SK-N-SH (cell line): ENCODE results near the gene OCA2. TPM values are rescaled to one million over a fixed set of nuclear protein-coding genes. Genes with fewer than 3 reads are reported as not detected.
"Not testable (repeated sequence)": the region's sequence is repeated elsewhere in the genome, so short reads cannot be mapped to it uniquely, and the experiment has no call there.

Experiments
- CTCF ChIA-PET: fragments of 300-600, 350-600 bp; formaldehyde crosslinking; extraction: SDS; loops from one replicate; lab custom pipeline; 2021; lab: Yijun Ruan, JAX
- POLR2A ChIA-PET: fragments of 350-600 bp; sonication (Branson Sonifier 250); formaldehyde crosslinking; extraction: SDS; loops from one replicate; lab custom pipeline; 2020; ENCODE audit warnings: antibody characterized with exemption, inconsistent platforms; lab: Yijun Ruan, JAX
- DNase-seq: peaks from one replicate; pipeline ENCODE4 v3.0.0; 2012
- H2AFZ ChIP-seq: fragments of 200-600 bp; sonication (generic); 2 replicates; pipeline ENCODE4 v1.8.1; 2016; ENCODE audit warnings: antibody characterized with exemption, mild to moderate bottlenecking, low read depth
- H3F3A ChIP-seq: fragments of 200-600 bp; sonication (generic); replicated peaks from 2 replicates; pipeline ENCODE3; 2016; ENCODE audit warnings: antibody characterized with exemption, mild to moderate bottlenecking; ENCODE audit not compliant: insufficient read depth
- H3K27ac ChIP-seq, 2 experiments: fragments of 200-500 bp in 1 of 2; fragments of 200-600 bp in 1 of 2; sonication (Bioruptor generic) in 1 of 2; sonication (generic), shearing (Covaris generic) in 1 of 2; 2 replicates each; pipeline versions ENCODE4 v1.5.1 to v1.6.1; 2014 to 2016; ENCODE audit warnings: low read depth in 2 of 2, inconsistent platforms in 1 of 2, low read length in 1 of 2, mild to moderate bottlenecking in 1 of 2, mixed read lengths in 1 of 2
- H3K27me3 ChIP-seq: fragments of 200-600 bp; sonication (generic), shearing (Covaris generic); 2 replicates; pipeline ENCODE4 v1.6.1; 2016; ENCODE audit warnings: mixed run types; ENCODE audit not compliant: insufficient read depth
- H3K36me3 ChIP-seq, 2 experiments: fragments of 200-500 bp in 1 of 2; fragments of 200-600 bp in 1 of 2; sonication (Bioruptor generic) in 1 of 2; sonication (generic) in 1 of 2; replicated peaks in 1 of 2; 2 replicates each; pipeline versions ENCODE3 to v1.5.1; 2014 to 2016; ENCODE audit warnings: low read length in 1 of 2, mild to moderate bottlenecking in 1 of 2; ENCODE audit not compliant: insufficient read depth in 2 of 2, control insufficient read depth in 1 of 2
- H3K4me1 ChIP-seq, 2 experiments: fragments of 200-500 bp in 1 of 2; fragments of 200-600 bp in 1 of 2; sonication (Bioruptor generic) in 1 of 2; sonication (generic), shearing (Covaris generic) in 1 of 2; 2 replicates each; pipeline versions ENCODE4 v1.5.1 to v1.6.1; 2014 to 2016; ENCODE audit warnings: low read depth in 1 of 2, low read length in 1 of 2, mixed run types in 1 of 2; ENCODE audit not compliant: insufficient read depth in 2 of 2, control insufficient read depth in 1 of 2
- H3K4me2 ChIP-seq: fragments of 200-600 bp; sonication (generic), shearing (Covaris generic); 2 replicates; pipeline ENCODE4 v1.6.1; 2017; ENCODE audit warnings: mixed run types
- H3K4me3 ChIP-seq, 2 experiments: fragments of 200-500 bp in 1 of 2; fragments of 200-600 bp in 1 of 2; sonication (Bioruptor generic) in 1 of 2; sonication (generic), shearing (Covaris generic) in 1 of 2; 2 replicates each; pipeline versions ENCODE4 v1.5.1 to v1.8.1; 2014 to 2016; ENCODE audit warnings: low read depth in 2 of 2, inconsistent platforms in 1 of 2, low read length in 1 of 2, mild to moderate bottlenecking in 1 of 2, mixed read lengths in 1 of 2, moderate library complexity in 1 of 2
- H3K79me2 ChIP-seq: fragments of 200-600 bp; sonication (generic); 2 replicates; pipeline ENCODE4 v1.8.1; 2017; ENCODE audit warnings: mild to moderate bottlenecking; ENCODE audit not compliant: insufficient read depth
- H3K9ac ChIP-seq: fragments of 200-600 bp; sonication (generic); 2 replicates; pipeline ENCODE4 v1.6.1; 2017; ENCODE audit warnings: mixed run types
- H3K9me2 ChIP-seq: fragments of 200-600 bp; sonication (generic); 2 replicates; pipeline ENCODE4 v1.6.1; 2017; ENCODE audit warnings: mixed run types
- H3K9me3 ChIP-seq: fragments of 200-600 bp; sonication (generic); 2 replicates; pipeline ENCODE4 v1.6.1; 2017; ENCODE audit warnings: mixed run types, mild to moderate bottlenecking, moderate library complexity
- H4K20me1 ChIP-seq: fragments of 200-600 bp; sonication (generic); 2 replicates; pipeline ENCODE4 v1.6.1; 2017; ENCODE audit warnings: mild to moderate bottlenecking, mixed run types; ENCODE audit not compliant: insufficient read depth
- CTCF ChIP-seq: fragments of 200-600 bp; sonication (generic); IDR thresholded peaks from 2 replicates; pipeline ENCODE4 v1.6.1; 2017; ENCODE audit warnings: antibody characterized with exemption, mild to moderate bottlenecking, moderate library complexity
- ELF1 ChIP-seq: IDR thresholded peaks from 2 replicates; pipeline ENCODE4 v1.4.0; 2012
- EP300 ChIP-seq, 2 experiments: IDR thresholded peaks; 2 replicates each; pipeline versions ENCODE4 v1.4.0 to v1.6.1; 2012; ENCODE audit warnings: borderline replicate concordance in 1 of 2, low read depth in 1 of 2, low read length in 1 of 2
- EZH2phosphoT487 ChIP-seq: fragments of 200-600 bp; sonication (generic); IDR thresholded peaks from 2 replicates; pipeline ENCODE4 v1.6.1; 2017; ENCODE audit warnings: low read depth, mixed run types, mild to moderate bottlenecking, antibody characterized with exemption, moderate library complexity, borderline replicate concordance
- FOSL2 ChIP-seq: IDR thresholded peaks from 2 replicates; pipeline ENCODE4 v1.4.0; 2012; ENCODE audit warnings: low read depth, mild to moderate bottlenecking, moderate library complexity, borderline replicate concordance
- GABPA ChIP-seq: IDR thresholded peaks from 2 replicates; pipeline ENCODE4 v1.4.0; 2012; ENCODE audit warnings: low read depth, mild to moderate bottlenecking
- GATA2 ChIP-seq: sonication (generic); formaldehyde crosslinking; IDR thresholded peaks from 2 replicates; pipeline ENCODE4 v1.5.0; 2020; ENCODE audit warnings: mild to moderate bottlenecking, missing genetic modification reagents
- IRF3 ChIP-seq: fragments of 150-350 bp; IDR thresholded peaks from 2 replicates; pipeline ENCODE4 v1.6.1; 2016; ENCODE audit warnings: mild to moderate bottlenecking, low read depth, low read length
- JUND ChIP-seq: IDR thresholded peaks from 2 replicates; pipeline ENCODE4 v1.4.0; 2012
- MAX ChIP-seq: IDR thresholded peaks from 2 replicates; pipeline ENCODE4 v1.4.0; 2012; ENCODE audit warnings: low read depth
- MXI1 ChIP-seq: IDR thresholded peaks from 2 replicates; pipeline ENCODE4 v1.6.1; 2012; ENCODE audit warnings: mild to moderate bottlenecking, low read depth, low read length, improper control_type of control experiment
- POLR2AphosphoS5 ChIP-seq: IDR thresholded peaks from 2 replicates; pipeline ENCODE4 v1.6.1; 2012; ENCODE audit warnings: low read depth, low read length
- RAD21 ChIP-seq: IDR thresholded peaks from 2 replicates; pipeline ENCODE4 v1.6.1; 2012; ENCODE audit warnings: mild to moderate bottlenecking, low read length
- SIN3A ChIP-seq: IDR thresholded peaks from 2 replicates; pipeline ENCODE4 v1.6.1; 2012; ENCODE audit warnings: low read depth, mild to moderate bottlenecking, low read length, moderate library complexity, borderline replicate concordance
- SMC3 ChIP-seq: IDR thresholded peaks from 2 replicates; pipeline ENCODE4 v1.6.1; 2012; ENCODE audit warnings: low read depth, low read length, improper control_type of control experiment
- TAF1 ChIP-seq: IDR thresholded peaks from 2 replicates; pipeline ENCODE4 v1.6.1; 2012; ENCODE audit warnings: low read depth, mild to moderate bottlenecking, low read length, moderate library complexity, borderline replicate concordance
- TCF12 ChIP-seq: IDR thresholded peaks from 2 replicates; pipeline ENCODE4 v1.4.0; 2012
- YY1 ChIP-seq: IDR thresholded peaks from 2 replicates; pipeline ENCODE4 v1.4.0; 2012; ENCODE audit warnings: low read depth, mild to moderate bottlenecking
- ZBTB33 ChIP-seq: IDR thresholded peaks from 2 replicates; pipeline ENCODE4 v1.4.0; 2012; ENCODE audit warnings: low read depth, borderline replicate concordance
- WGBS: methylation state at CpG from one replicate; pipeline ENCODE4 v1.1.6; 2017; ENCODE audit warnings: low lambda C conversion rate; 5-methylcytosine and 5-hydroxymethylcytosine counted together
- polyA plus RNA-seq, 3 experiments: library from polyadenylated mRNA; depleted of rRNA; stranded (reverse); fragments of >200 nt; gene quantifications; 2 replicates each; pipeline ENCODE4 v1.2.3, GENCODE V29; 2012

OCA2 gene
- polyA plus RNA-seq, 1 of the 3 experiments (the other 2 are of a cell fraction), result 0.16 TPM

- H3K9me2 ChIP-seq, result no peaks in the 10 kb centered on the region
- no peaks in the 10 kb centered on the region for H3K27me3 ChIP-seq
- H3K36me3 ChIP-seq, result no peaks in the 10 kb centered on the region
- no peaks in the 10 kb centered on the region for H4K20me1 ChIP-seq
- H3K79me2 ChIP-seq, result no peaks in the 10 kb centered on the region
- H3K4me1 ChIP-seq, result no peaks in the 10 kb centered on the region; a peak in 1 of 4 replicates
- TF ChIP-seq ELF1 (no peak), YY1 (no peak), CTCF (no peak), SMC3 (no peak), GATA2 (CRISPR knock-in tag) (no peak), EP300 (IDR thresholded peaks at IDR 0.05; ENCODE audit: borderline replicate concordance in 1 of 2, low read depth in 1 of 2, low read length in 1 of 2) (no peak), FOSL2 (no peak), TCF12 (no peak), SIN3A (no peak), MAX (no peak), MXI1 (no peak), JUND (no peak), GABPA (no peak), TAF1 (no peak), EZH2phosphoT487 (no peak), ZBTB33 (no peak), RAD21 (no peak), POLR2AphosphoS5 (no peak), IRF3 (no peak)
- H2AFZ ChIP-seq, result no peak overlapping the region
- WGBS, result 25% methylated on average over 4 of the region's 5 CpGs
- CTCF ChIA-PET, result no interaction called here
- H3K4me3 ChIP-seq, result no peak overlapping the region
- H3K9ac ChIP-seq, result no peak overlapping the region
- no peaks in the 10 kb centered on the region; the same call in 1 of the 2 replicates for H3K9me3 ChIP-seq
- no peak overlapping the region for H3K4me2 ChIP-seq
- DNase-seq, result no peak
- POLR2A ChIA-PET, result no interaction called here
- H3K27ac ChIP-seq, result no peak overlapping the region
- no peaks in the 10 kb centered on the region for H3F3A ChIP-seq
These were observed 249.1 kb downstream of the OCA2 start for GRCh38 chr15:27850050-27850449.

- H3K36me3 ChIP-seq, H3K4me1 ChIP-seq, H3F3A ChIP-seq, POLR2A ChIA-PET, H3K9ac ChIP-seq, H3K79me2 ChIP-seq, H2AFZ ChIP-seq, H3K9me2 ChIP-seq, H3K9me3 ChIP-seq, H4K20me1 ChIP-seq, H3K27me3 ChIP-seq, H3K4me2 ChIP-seq, H3K27ac ChIP-seq, CTCF ChIA-PET, DNase-seq, H3K4me3 ChIP-seq: not testable (repeated sequence)
- 0% methylated on average over 1 of the region's 5 CpGs for WGBS
These were observed 250.2 kb downstream of the OCA2 start for GRCh38 chr15:27848936-27849335.
